HEK293 (cell line): ENCODE measurements around the gene TNP2.

Experiments
- CTCF ChIA-PET: fragments of 350-600 bp; formaldehyde crosslinking; extraction: SDS; loops from one replicate; lab custom pipeline; 2021; ENCODE audit warnings: antibody characterized with exemption; lab: Yijun Ruan, JAX
- POLR2A ChIA-PET: fragments of 300-600 bp; formaldehyde crosslinking; extraction: SDS; loops from one replicate; lab custom pipeline; 2020; ENCODE audit warnings: antibody characterized with exemption, inconsistent platforms; lab: Yijun Ruan, JAX
- H3K27ac ChIP-seq: fragments of 200-500 bp; sonication (Bioruptor generic); 2 replicates; pipeline ENCODE4 v1.5.1; 2014; ENCODE audit warnings: low read depth, low read length, control low read depth, inconsistent platforms; ENCODE audit errors: extremely low read depth
- H3K36me3 ChIP-seq, 2 experiments: fragments of 200-500 bp in 1 of 2; sonication (Bioruptor generic) in 1 of 2; 1 replicate in 1 of 2; 2 replicates in 1 of 2; pipeline ENCODE4 v1.5.1; 2014 to 2017; ENCODE audit warnings: inconsistent platforms in 2 of 2, low read length in 2 of 2; ENCODE audit not compliant: control insufficient read depth in 2 of 2, insufficient read depth in 1 of 2
- H3K4me1 ChIP-seq: fragments of 200-500 bp; sonication (Bioruptor generic); 2 replicates; pipeline ENCODE4 v1.5.1; 2014; ENCODE audit warnings: mild to moderate bottlenecking, low read length, inconsistent platforms; ENCODE audit not compliant: control insufficient read depth, insufficient read depth
- H3K4me3 ChIP-seq: 2 replicates; pipeline ENCODE4 v1.5.1; 2011; ENCODE audit warnings: low read depth, mild to moderate bottlenecking, control low read depth, low read length, moderate library complexity
- H3K9me3 ChIP-seq: fragments of 200-500 bp; sonication (Bioruptor generic); 2 replicates; pipeline ENCODE4 v1.5.1; 2014; ENCODE audit warnings: low read depth, low read length, inconsistent platforms; ENCODE audit not compliant: control insufficient read depth, insufficient read depth
- BCL11B ChIP-seq: fragments of 450-650 bp; formaldehyde crosslinking; IDR thresholded peaks from 2 replicates; pipeline ENCODE4 v1.5.1; 2016; ENCODE audit warnings: low read depth, missing biosample characterization, missing genetic modification characterization
- FEZF1 ChIP-seq: fragments of 450-650 bp; formaldehyde crosslinking; IDR thresholded peaks from 2 replicates; pipeline ENCODE4 v1.5.1; 2016; ENCODE audit warnings: missing biosample characterization, missing genetic modification characterization
- GLI4 ChIP-seq: fragments of 450-650 bp; formaldehyde crosslinking; IDR thresholded peaks from 2 replicates; pipeline ENCODE4 v1.5.1; 2016; ENCODE audit warnings: missing biosample characterization, missing genetic modification characterization
- HOXA7 ChIP-seq: sonication (generic); formaldehyde crosslinking; IDR thresholded peaks from 2 replicates; pipeline ENCODE4 v1.8.1; 2022; ENCODE audit warnings: missing genetic modification reagents, borderline replicate concordance
- MZF1 ChIP-seq: fragments of 450-650 bp; formaldehyde crosslinking; IDR thresholded peaks from 2 replicates; pipeline ENCODE4 v1.5.1; 2017; ENCODE audit warnings: missing biosample characterization, missing genetic modification characterization, borderline replicate concordance
- PRDM1 ChIP-seq: fragments of 450-650 bp; formaldehyde crosslinking; IDR thresholded peaks from 2 replicates; pipeline ENCODE4; 2016; ENCODE audit warnings: missing biosample characterization, missing genetic modification characterization
- PRDM6 ChIP-seq: fragments of 450-650 bp; formaldehyde crosslinking; IDR thresholded peaks from 2 replicates; pipeline ENCODE4 v1.5.1; 2017; ENCODE audit warnings: missing biosample characterization, missing genetic modification characterization
- TRIM28 ChIP-seq: IDR thresholded peaks from 2 replicates; pipeline ENCODE4 v1.6.1; 2011; ENCODE audit warnings: low read length, control low read depth, borderline replicate concordance
- ZBTB8A ChIP-seq: fragments of 450-650 bp; formaldehyde crosslinking; IDR thresholded peaks from 2 replicates; pipeline ENCODE4 v1.5.1; 2016; ENCODE audit warnings: missing biosample characterization, missing genetic modification characterization
- ZNF133 ChIP-seq: fragments of 450-650 bp; formaldehyde crosslinking; IDR thresholded peaks from 2 replicates; pipeline ENCODE4 v1.5.1; 2016; ENCODE audit warnings: missing biosample characterization, missing genetic modification characterization
- ZNF146 ChIP-seq: fragments of 450-650 bp; formaldehyde crosslinking; IDR thresholded peaks from 2 replicates; pipeline ENCODE4 v1.5.1; 2016; ENCODE audit warnings: missing biosample characterization, missing genetic modification characterization
- ZNF148 ChIP-seq: fragments of 450-650 bp; formaldehyde crosslinking; IDR thresholded peaks from 2 replicates; pipeline ENCODE4 v1.5.0; 2017; ENCODE audit warnings: missing biosample characterization, missing genetic modification characterization, borderline replicate concordance
- ZNF155 ChIP-seq: fragments of 450-650 bp; formaldehyde crosslinking; IDR thresholded peaks from 2 replicates; pipeline ENCODE4 v1.5.1; 2016; ENCODE audit warnings: missing biosample characterization, missing genetic modification characterization
- ZNF324 ChIP-seq: fragments of 450-650 bp; formaldehyde crosslinking; IDR thresholded peaks from 2 replicates; pipeline ENCODE4 v1.5.1; 2016; ENCODE audit warnings: missing biosample characterization, missing genetic modification characterization
- ZNF366 ChIP-seq: fragments of 450-650 bp; formaldehyde crosslinking; conservative IDR thresholded peaks from 2 replicates; pipeline ENCODE4 v1.5.1; 2016; ENCODE audit warnings: missing biosample characterization, missing genetic modification characterization
- ZNF549 ChIP-seq: fragments of 450-650 bp; IDR thresholded peaks from 2 replicates; pipeline ENCODE4 v1.5.1; 2018; ENCODE audit warnings: missing biosample characterization, missing genetic modification characterization, mild to moderate bottlenecking, inconsistent platforms, moderate library complexity
- ZNF555 ChIP-seq: fragments of 450-650 bp; formaldehyde crosslinking; conservative IDR thresholded peaks from 2 replicates; pipeline ENCODE4 v1.5.1; 2017; ENCODE audit warnings: missing biosample characterization, mild to moderate bottlenecking, missing genetic modification characterization, inconsistent platforms
- ZNF558 ChIP-seq: fragments of 450-650 bp; formaldehyde crosslinking; IDR thresholded peaks from 2 replicates; pipeline ENCODE4 v1.5.1; 2016; ENCODE audit warnings: missing biosample characterization, missing genetic modification characterization
- ZNF660 ChIP-seq: fragments of 450-650 bp; IDR thresholded peaks from 2 replicates; pipeline ENCODE4 v1.5.1; 2018; ENCODE audit warnings: missing biosample characterization, mild to moderate bottlenecking, missing genetic modification characterization
- ZSCAN5A ChIP-seq: fragments of 450-650 bp; formaldehyde crosslinking; IDR thresholded peaks from 2 replicates; pipeline ENCODE4 v1.5.1; 2016; ENCODE audit warnings: missing biosample characterization, missing genetic modification characterization

TNP2 gene

GRCh38 chr16:11242658-11243057, 26.5 kb downstream of the TNP2 start (continued):
- TF ChIP-seq ZNF555 (tag by site-specific recombination), result no peak

- no peak overlapping the region for H3K27ac ChIP-seq
- no peaks in the 10 kb centered on the region for H3K4me1 ChIP-seq
- ChIA-PET POLR2A (no interaction called here), CTCF (no interaction called here)
- no peak for TF ChIP-seq TRIM28
- no peak for TF ChIP-seq GLI4 (tag by site-specific recombination)
- TF ChIP-seq PRDM1, result peak; percentile 95
- TF ChIP-seq ZNF558, result no peak
- no peak for TF ChIP-seq PRDM6 (tag by site-specific recombination)
- TF ChIP-seq ZNF366 (tag by site-specific recombination), result peak; percentile 42; the same call in 1 of the 2 replicates
- no peak for TF ChIP-seq ZNF660 (tag by site-specific recombination)
- TF ChIP-seq ZNF148 (tag by site-specific recombination), result no peak
- TF ChIP-seq ZNF133 (tag by site-specific recombination), result peak; percentile 92
- no peak for TF ChIP-seq ZNF324 (tag by site-specific recombination)
- no peak for TF ChIP-seq MZF1 (tag by site-specific recombination)
- TF ChIP-seq ZNF146 (tag by site-specific recombination), result no peak
- TF ChIP-seq BCL11B (tag by site-specific recombination), result no peak
- no peak for TF ChIP-seq ZNF155 (tag by site-specific recombination)
- no peak for TF ChIP-seq FEZF1 (tag by site-specific recombination)
- H3K4me3 ChIP-seq, result no peak overlapping the region
- no peaks in the 10 kb centered on the region for H3K36me3 ChIP-seq
- H3K9me3 ChIP-seq, result no peaks in the 10 kb centered on the region
Measured at GRCh38 chr16:11241480-11242204, 27.5 kb downstream of the TNP2 start.

- H3K27ac ChIP-seq, result no peak overlapping the region
- H3K4me1 ChIP-seq, result no peaks in the 10 kb centered on the region
- POLR2A ChIA-PET, result no interaction called here
- CTCF ChIA-PET, result interaction anchor here (0.6 kb wide), 2 partner anchors 210 to 475 kb away, joined by 4 read pairs; no protein-coding TSS in a partner anchor
- H3K36me3 ChIP-seq, result no peaks in the 10 kb centered on the region
- TF ChIP-seq ZNF549 (tag by site-specific recombination), result no peak
- no peak for TF ChIP-seq ZSCAN5A (tag by site-specific recombination)
- TF ChIP-seq HOXA7 (CRISPR knock-in tag), result no peak
- no peak for TF ChIP-seq ZBTB8A
- H3K9me3 ChIP-seq, result no peaks in the 10 kb centered on the region
- H3K4me3 ChIP-seq, result no peak overlapping the region
Measured at GRCh38 chr16:11240636-11241473, 28.3 kb downstream of the TNP2 start.
